ENCODE data around the gene PCMTD2. TPM values are rescaled to one million over a fixed set of nuclear protein-coding genes. Genes with fewer than 3 reads are reported as not detected.

The PCMTD2 gene
- total RNA-seq, 2 experiments from 2014 or later = 32.8 to 33.7 TPM

GRCh38 chr20:64244870-64245603, 10.5 kb upstream of the PCMTD2 start:
- H3K36me3 Mint-ChIP-seq = no peaks in the 10 kb centered on the region
- intact Hi-C loops (cut with micrococcal nuclease) = no loop called here
- ChIA-PET CTCF (no interaction called here), POLR2A (no interaction called here)
- DNase-seq = peak; percentile 7
- H3K4me1 Mint-ChIP-seq (ENCODE audit: low read depth) = peaks cover 3% of the 10 kb centered on the region
- no peak overlapping the region for H3K4me3 Mint-ChIP-seq
- no peak overlapping the region for H3K27ac Mint-ChIP-seq
- peaks cover 16% of the 10 kb centered on the region for H3K27me3 Mint-ChIP-seq
- no peaks in the 10 kb centered on the region for H3K9me3 Mint-ChIP-seq

- Mint-ChIP-seq H3K36me3 (no peaks in the 10 kb centered on the region), H3K4me1 (ENCODE audit: low read depth) (peaks cover 3% of the 10 kb centered on the region), H3K27me3 (peaks cover 16% of the 10 kb centered on the region), H3K4me3 (no peak overlapping the region), H3K27ac (no peak overlapping the region), H3K9me3 (no peaks in the 10 kb centered on the region)
- ChIA-PET POLR2A (no interaction called here), CTCF (no interaction called here)
- peak; percentile 7 for DNase-seq
- intact Hi-C loops (cut with micrococcal nuclease) = no loop called here
These were observed 9.6 kb upstream of the PCMTD2 start for GRCh38 chr20:64245746-64246595.

- Mint-ChIP-seq H3K4me3 (no peak overlapping the region), H3K27me3 (peaks cover 16% of the 10 kb centered on the region), H3K9me3 (no peaks in the 10 kb centered on the region), H3K36me3 (no peaks in the 10 kb centered on the region), H3K27ac (no peak overlapping the region), H3K4me1 (ENCODE audit: low read depth) (peaks cover 3% of the 10 kb centered on the region)
- ChIA-PET CTCF (no interaction called here), POLR2A (no interaction called here)
- intact Hi-C loops (cut with micrococcal nuclease) = no loop called here
- peak; percentile 7 for DNase-seq
These were observed 8.8 kb upstream of the PCMTD2 start for GRCh38 chr20:64246616-64247306.

GRCh38 chr20:64247307-64247618, 8.3 kb upstream of the PCMTD2 start:
- Mint-ChIP-seq H3K4me1 (ENCODE audit: low read depth) (peaks cover 3% of the 10 kb centered on the region), H3K4me3 (no peak overlapping the region), H3K36me3 (no peaks in the 10 kb centered on the region), H3K27ac (no peak overlapping the region), H3K9me3 (no peaks in the 10 kb centered on the region), H3K27me3 (peaks cover 14% of the 10 kb centered on the region)
- DNase-seq = peak; percentile 6
- CTCF ChIA-PET = no interaction called here
- POLR2A ChIA-PET = no interaction called here
- intact Hi-C loops (cut with micrococcal nuclease) = no loop called here

- CTCF ChIA-PET = interaction anchor here (1.0 kb wide), 1 partner anchor 146 kb away, joined by 3 read pairs; no protein-coding TSS in a partner anchor
- peak; percentile 4 for DNase-seq
- Mint-ChIP-seq H3K9me3 (no peaks in the 10 kb centered on the region), H3K27me3 (peaks cover 17% of the 10 kb centered on the region), H3K36me3 (no peaks in the 10 kb centered on the region), H3K4me3 (no peak overlapping the region), H3K27ac (no peak overlapping the region), H3K4me1 (ENCODE audit: low read depth) (peaks cover 3% of the 10 kb centered on the region)
- POLR2A ChIA-PET = no interaction called here
- intact Hi-C loops (cut with micrococcal nuclease) = no loop called here
These were observed 7.3 kb upstream of the PCMTD2 start for GRCh38 chr20:64247970-64248841.

- intact Hi-C loops (cut with micrococcal nuclease) = no loop called here
- POLR2A ChIA-PET = no interaction called here
- DNase-seq = no peak
- Mint-ChIP-seq H3K9me3 (no peaks in the 10 kb centered on the region), H3K4me3 (no peak overlapping the region), H3K27me3 (peaks cover 9% of the 10 kb centered on the region), H3K27ac (no peak overlapping the region), H3K4me1 (ENCODE audit: low read depth) (peaks cover 8% of the 10 kb centered on the region), H3K36me3 (no peaks in the 10 kb centered on the region)
- CTCF ChIA-PET = interaction anchor here (1.1 kb wide), 1 partner anchor 36 kb away, joined by 3 read pairs; no protein-coding TSS in a partner anchor
These were observed 5.5 kb upstream of the PCMTD2 start for GRCh38 chr20:64250027-64250426.

- H3K27ac Mint-ChIP-seq = no peak overlapping the region
These were observed 2.6 kb upstream of the PCMTD2 start for GRCh38 chr20:64253000-64253383.

GRCh38 chr20:64253443-64253842, 2.1 kb upstream of the PCMTD2 start:
- intact Hi-C loops (cut with micrococcal nuclease) = no loop called here
- Mint-ChIP-seq H3K27me3 (peaks cover 2% of the 10 kb centered on the region), H3K4me1 (ENCODE audit: low read depth) (peaks cover 30% of the 10 kb centered on the region), H3K9me3 (no peaks in the 10 kb centered on the region), H3K4me3 (no peak overlapping the region), H3K27ac (no peak overlapping the region), H3K36me3 (peaks cover 2% of the 10 kb centered on the region)
- DNase-seq = no peak
- ChIA-PET CTCF (interaction anchor here (7.7 kb wide), 1 partner anchor 31 kb away, joined by 61 read pairs; no protein-coding TSS in a partner anchor), POLR2A (no interaction called here)

More at GRCh38 chr20:64253000-64253383, 2.6 kb upstream of the PCMTD2 start:
- CTCF ChIA-PET = interaction anchor here (7.7 kb wide), 1 partner anchor 32 kb away, joined by 61 read pairs; no protein-coding TSS in a partner anchor
- Mint-ChIP-seq H3K27me3 (peaks cover 2% of the 10 kb centered on the region), H3K36me3 (peaks cover 2% of the 10 kb centered on the region), H3K4me1 (ENCODE audit: low read depth) (peaks cover 26% of the 10 kb centered on the region), H3K4me3 (no peak overlapping the region), H3K9me3 (no peaks in the 10 kb centered on the region)
- intact Hi-C loops (cut with micrococcal nuclease) = no loop called here
- POLR2A ChIA-PET = no interaction called here
- DNase-seq = no peak

GRCh38 chr20:64254156-64254555, 1.4 kb upstream of the PCMTD2 start:
- H3K9me3 Mint-ChIP-seq = no peaks in the 10 kb centered on the region
- ChIA-PET POLR2A (no interaction called here), CTCF (interaction anchor here (1.8 to 7.7 kb wide), 2 partner anchors 11 to 30 kb away, joined by 7 to 61 read pairs; no protein-coding TSS in a partner anchor)
- no peak for DNase-seq
- intact Hi-C loops (cut with micrococcal nuclease) = no loop called here
- H3K27me3 Mint-ChIP-seq = peaks cover 2% of the 10 kb centered on the region
- H3K36me3 Mint-ChIP-seq = peaks cover 2% of the 10 kb centered on the region
- no peak overlapping the region for H3K27ac Mint-ChIP-seq
- no peak overlapping the region for H3K4me3 Mint-ChIP-seq
- H3K4me1 Mint-ChIP-seq (ENCODE audit: low read depth) = peaks cover 37% of the 10 kb centered on the region

GRCh38 chr20:64254571-64255360, 782 bp upstream of the PCMTD2 start:
- DNase-seq = no peak
- CTCF ChIA-PET = interaction anchor here (1.0 to 7.7 kb wide), 3 partner anchors 11 to 33 kb away, joined by 3 to 61 read pairs (median 7); no protein-coding TSS in a partner anchor
- no peaks in the 10 kb centered on the region for H3K9me3 Mint-ChIP-seq

More at GRCh38 chr20:64254571-64255360, 782 bp upstream of the PCMTD2 start:
- H3K4me1 Mint-ChIP-seq (ENCODE audit: low read depth) = peaks cover 40% of the 10 kb centered on the region
- H3K27me3 Mint-ChIP-seq = peaks cover 2% of the 10 kb centered on the region
- H3K27ac Mint-ChIP-seq = peak overlapping the region; percentile 8
- intact Hi-C loops (cut with micrococcal nuclease) = loop anchor here (5.0 kb wide), 1 partner anchor 177 kb away; the partner anchor contains the start of gene RGS19
- peaks cover 2% of the 10 kb centered on the region for H3K36me3 Mint-ChIP-seq
- POLR2A ChIA-PET = no interaction called here
- H3K4me3 Mint-ChIP-seq = peak overlapping the region; percentile 58

Measured in activated CD4-positive, alpha-beta memory T cell treated with anti-CD3 and anti-CD28 coated beads for 36 hours (primary cell).